Lung (tissue), 12 donors: Measurements from ENCODE around the gene ASIC2. TPM values are rescaled to one million over a fixed set of nuclear protein-coding genes. Genes with fewer than 3 reads are reported as not detected.
A peak's percentile ranks its signal among the peaks of the same experiment; 100 is the strongest.

Source experiments
- ATAC-seq: fragments of 200-7000 bp; cut with Tn5 transposase; one replicate; pipeline ENCODE4 v1.9.1; 2020; ENCODE audit warnings: moderate number of reproducible peaks; ENCODE audit not compliant: insufficient read depth, low FRiP score
- DNase-seq, 3 donors: peaks; one replicate each; pipeline ENCODE4 v3.0.0-alpha.2; 2013 to 2017
- H3K27ac ChIP-seq, 2 donors: one replicate each; pipeline ENCODE4 v1.5.1; 2013; ENCODE audit warnings: mild to moderate bottlenecking in 2 of 2, moderate library complexity in 2 of 2, control low read depth in 1 of 2, inconsistent platforms in 1 of 2, low read depth in 1 of 2, low read length in 1 of 2
- H3K27me3 ChIP-seq, 3 donors: one replicate each; pipeline ENCODE4 v1.5.1; 2013; ENCODE audit warnings: low read length in 2 of 3; ENCODE audit not compliant: control insufficient read depth in 3 of 3, insufficient read depth in 3 of 3
- H3K36me3 ChIP-seq, 4 donors: one replicate each; pipeline ENCODE4 v1.5.1; 2013; ENCODE audit warnings: low read length in 4 of 4, mild to moderate bottlenecking in 1 of 4, moderate library complexity in 1 of 4; ENCODE audit not compliant: control insufficient read depth in 4 of 4, insufficient read depth in 4 of 4
- H3K4me1 ChIP-seq, 5 donors: one replicate each; pipeline ENCODE4 v1.5.1; 2013; ENCODE audit warnings: low read length in 5 of 5, mild to moderate bottlenecking in 2 of 5, moderate library complexity in 1 of 5; ENCODE audit not compliant: control insufficient read depth in 5 of 5, insufficient read depth in 5 of 5
- H3K4me3 ChIP-seq: one replicate; pipeline ENCODE4 v1.5.1; 2013; ENCODE audit warnings: mild to moderate bottlenecking, control low read depth, moderate library complexity
- H3K9ac ChIP-seq, 2 donors: one replicate each; pipeline ENCODE4 v1.5.1; 2013; ENCODE audit warnings: low read length in 2 of 2, control low read depth in 1 of 2; ENCODE audit not compliant: insufficient read depth in 1 of 2
- H3K9me3 ChIP-seq, 4 donors: one replicate each; pipeline ENCODE4 v1.5.1; 2013; ENCODE audit warnings: low read length in 3 of 4, mild to moderate bottlenecking in 1 of 4, moderate library complexity in 1 of 4; ENCODE audit not compliant: control insufficient read depth in 4 of 4, insufficient read depth in 3 of 4
- WGBS, 2 donors: extraction: QIAGEN DNeasy Blood & Tissue Kit; methylation state at CpG; one replicate each; pipeline ENCODE4 v1.1.7; 2013; 5-methylcytosine and 5-hydroxymethylcytosine counted together
- polyA plus RNA-seq, 2 donors: library from polyadenylated mRNA; stranded (reverse); fragments of 200-250 nt; gene quantifications; one replicate each; pipeline ENCODE4 v1.2.1, GENCODE V29; 2013
- total RNA-seq, 2 donors: library from RNA; depleted of rRNA in 1 of 2; stranded (reverse); fragments of >200 nt in 1 of 2; gene quantifications; one replicate each; pipeline ENCODE4 v1.2.1, GENCODE V29; 2014 to 2021
- TF ChIP-seq, protein P1 (sequence below): IDR thresholded peaks from 2 replicates; pipeline ENCODE4 v1.5.1; 2012; ENCODE audit warnings: mild to moderate bottlenecking; ENCODE audit errors: control extremely low read depth, extremely low read depth
- donor health status: control.
- donor health status: control.
- donor health status: Bipolar disorder and iron deficiency.
- donor health status: healthy.
- donor health status: DM: yes; HTN: yes; CAD: no.

The ASIC2 gene
- total and polyA plus RNA-seq, 4 donors: 0.03 to 0.28 (median 0.14) TPM; not detected in 1

GRCh38 chr17:33217891-33218290 is 75.2 kb downstream of the ASIC2 start:
- WGBS, 2 donors: 80 to 81% methylated on average over 9 of the region's 9 CpGs
- TF ChIP-seq, protein P1, sequence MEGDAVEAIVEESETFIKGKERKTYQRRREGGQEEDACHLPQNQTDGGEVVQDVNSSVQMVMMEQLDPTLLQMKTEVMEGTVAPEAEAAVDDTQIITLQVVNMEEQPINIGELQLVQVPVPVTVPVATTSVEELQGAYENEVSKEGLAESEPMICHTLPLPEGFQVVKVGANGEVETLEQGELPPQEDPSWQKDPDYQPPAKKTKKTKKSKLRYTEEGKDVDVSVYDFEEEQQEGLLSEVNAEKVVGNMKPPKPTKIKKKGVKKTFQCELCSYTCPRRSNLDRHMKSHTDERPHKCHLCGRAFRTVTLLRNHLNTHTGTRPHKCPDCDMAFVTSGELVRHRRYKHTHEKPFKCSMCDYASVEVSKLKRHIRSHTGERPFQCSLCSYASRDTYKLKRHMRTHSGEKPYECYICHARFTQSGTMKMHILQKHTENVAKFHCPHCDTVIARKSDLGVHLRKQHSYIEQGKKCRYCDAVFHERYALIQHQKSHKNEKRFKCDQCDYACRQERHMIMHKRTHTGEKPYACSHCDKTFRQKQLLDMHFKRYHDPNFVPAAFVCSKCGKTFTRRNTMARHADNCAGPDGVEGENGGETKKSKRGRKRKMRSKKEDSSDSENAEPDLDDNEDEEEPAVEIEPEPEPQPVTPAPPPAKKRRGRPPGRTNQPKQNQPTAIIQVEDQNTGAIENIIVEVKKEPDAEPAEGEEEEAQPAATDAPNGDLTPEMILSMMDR: no peak

GRCh38 chr17:33214996-33215395 is 78.1 kb downstream of the ASIC2 start:
- H3K4me3 ChIP-seq: no peak overlapping the region
- ATAC-seq (no peak), DNase-seq (peak in 1 of 3 donors; percentile 9)
- no peaks in the 10 kb centered on the region for H3K4me1 ChIP-seq
- H3K9ac ChIP-seq: no peak overlapping the region
- no peak overlapping the region for H3K27ac ChIP-seq
- H3K27me3 ChIP-seq: peaks cover 0 to 22% (median 7%) of the 10 kb centered on the region in 3 donors
- TF ChIP-seq, protein P1: no peak
- H3K36me3 ChIP-seq: no peaks in the 10 kb centered on the region
- H3K9me3 ChIP-seq: peaks cover 0 to 6% (median 0%) of the 10 kb centered on the region in 4 donors
- 74 to 75% methylated on average over 2 of the region's 2 CpGs for WGBS, 2 donors

More at GRCh38 chr17:33217891-33218290, 75.2 kb downstream of the ASIC2 start:
- no peaks in the 10 kb centered on the region for H3K9me3 ChIP-seq
- no peaks in the 10 kb centered on the region for H3K36me3 ChIP-seq
- H3K9ac ChIP-seq: no peak overlapping the region
- no peak overlapping the region for H3K27ac ChIP-seq
- ATAC-seq (no peak), DNase-seq (no peak)
- H3K4me1 ChIP-seq: no peaks in the 10 kb centered on the region
- peaks cover 0 to 15% (median 7%) of the 10 kb centered on the region in 3 donors for H3K27me3 ChIP-seq
- no peak overlapping the region for H3K4me3 ChIP-seq

DNA sequence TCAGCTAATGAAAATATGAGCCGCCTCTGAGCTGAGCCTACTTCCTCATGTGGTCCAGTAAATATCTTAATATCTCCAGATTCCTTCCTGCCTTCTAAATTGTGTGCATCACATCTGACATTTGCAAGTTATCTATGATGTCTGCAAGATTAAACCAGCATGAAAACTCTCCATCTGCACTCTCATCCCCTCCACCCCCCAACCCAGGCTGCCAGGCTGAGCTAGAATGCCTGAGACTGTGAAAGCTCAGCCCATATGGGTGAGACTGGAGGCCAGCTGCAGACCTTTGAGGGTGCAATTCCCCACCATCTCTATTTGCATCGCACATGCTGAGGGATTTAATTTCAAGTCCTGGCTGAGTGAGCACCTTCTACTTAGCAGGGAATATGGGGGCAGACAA is 82.8 kb downstream of the ASIC2 start:
- no peak overlapping the region for H3K27ac ChIP-seq
- 63 to 67% methylated on average over 2 of the region's 2 CpGs for WGBS, 2 donors
- H3K4me3 ChIP-seq: no peak overlapping the region
- DNase-seq (no peak), ATAC-seq (no peak)
- peaks cover 0 to 7% (median 4%) of the 10 kb centered on the region in 3 donors for H3K27me3 ChIP-seq
- peaks cover 0 to 6% (median 0%) of the 10 kb centered on the region in 4 donors for H3K9me3 ChIP-seq
- no peak overlapping the region for H3K9ac ChIP-seq
- no peaks in the 10 kb centered on the region for H3K36me3 ChIP-seq
- no peaks in the 10 kb centered on the region for H3K4me1 ChIP-seq
- TF ChIP-seq, protein P1: no peak

DNA sequence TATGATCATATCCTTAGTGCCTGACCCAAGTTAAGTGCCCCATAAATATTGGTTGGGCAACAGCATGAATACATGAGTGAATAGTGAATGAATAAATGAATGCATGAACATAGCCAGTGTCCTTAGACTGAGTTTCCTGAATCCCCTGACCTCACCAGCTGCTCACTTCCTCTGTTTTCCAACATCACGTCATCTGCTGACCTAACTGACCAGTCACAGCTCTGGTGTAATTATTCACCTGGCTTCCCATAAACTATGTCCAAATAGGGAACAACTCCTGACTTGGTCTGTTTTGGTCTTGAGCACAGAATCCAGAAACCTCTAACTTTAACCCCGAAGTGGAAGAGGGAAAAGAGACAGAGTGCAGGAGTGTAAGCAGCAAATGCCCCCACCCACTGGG is 83.4 kb downstream of the ASIC2 start:
- no peaks in the 10 kb centered on the region for H3K36me3 ChIP-seq
- WGBS, 2 donors: 25 to 33% methylated on average over 2 of the region's 2 CpGs
- TF ChIP-seq, protein P1: no peak
- no peak overlapping the region for H3K4me3 ChIP-seq
- DNase-seq (no peak), ATAC-seq (no peak)
- peaks cover 0 to 6% (median 0%) of the 10 kb centered on the region in 4 donors for H3K9me3 ChIP-seq
- peaks cover 0 to 7% (median 4%) of the 10 kb centered on the region in 3 donors for H3K27me3 ChIP-seq
- no peak overlapping the region for H3K9ac ChIP-seq
- H3K27ac ChIP-seq: no peak overlapping the region
- no peaks in the 10 kb centered on the region for H3K4me1 ChIP-seq
